ENCODE measurements around the gene RPS21. TPM values are rescaled to one million over a fixed set of nuclear protein-coding genes. Genes with fewer than 3 reads are reported as not detected.

The RPS21 gene
- total RNA-seq, 1 experiment from 2014 or later = 1,761 TPM

- no TSS peak for BruUV-seq (replicated peaks)
- intact Hi-C loops (cut with micrococcal nuclease; ENCODE audit: unreplicated experiment) = no loop called here
- POLR2A ChIA-PET = no interaction called here
Measured at GRCh38 chr20:62395311-62396242, 8.7 kb downstream of the RPS21 start.

DNA sequence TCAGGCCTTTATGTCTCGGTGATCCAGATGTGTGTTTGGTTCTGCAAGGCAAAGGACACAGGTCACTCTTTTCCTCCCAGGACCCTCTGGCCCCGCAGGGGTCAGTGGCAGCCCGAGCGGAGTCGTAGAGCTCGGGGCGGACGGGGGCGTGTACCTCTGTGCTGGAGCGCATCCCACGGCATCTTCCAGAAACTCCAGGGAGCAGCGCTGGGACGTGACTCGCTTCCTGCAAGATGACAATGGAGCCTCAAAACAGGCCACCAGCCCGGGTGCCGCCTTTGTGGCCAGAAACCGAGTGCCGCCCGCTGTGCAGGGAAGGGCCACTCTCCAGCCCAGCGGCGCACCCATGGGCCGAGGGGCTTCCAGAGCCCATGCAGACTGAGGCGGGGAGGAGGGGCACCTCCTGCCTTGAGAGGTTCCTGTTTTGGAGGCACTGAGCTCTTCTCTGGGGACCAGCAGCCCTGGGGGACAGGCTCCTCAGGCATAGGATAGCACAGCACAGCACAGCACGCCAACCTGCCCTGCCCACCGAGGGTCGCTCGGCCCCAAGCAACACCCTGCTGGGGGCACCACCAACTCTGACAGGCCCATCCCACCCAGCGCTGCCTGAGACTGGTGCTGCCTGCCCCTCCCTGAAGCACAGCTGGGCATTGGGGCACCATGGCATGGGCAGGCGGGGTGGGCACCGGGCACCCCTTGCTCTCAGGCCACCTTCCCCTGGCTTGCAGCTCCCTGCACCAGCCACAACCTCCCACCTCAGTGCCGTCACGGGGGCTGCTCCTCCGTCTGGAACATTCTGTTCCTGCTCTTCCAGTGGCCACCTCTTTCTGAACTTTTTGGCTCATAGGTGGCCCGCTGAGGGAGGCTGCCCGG lies 9.7 kb downstream of the RPS21 start:
- POLR2A ChIA-PET = interaction anchor here (0.5 kb wide), 1 partner anchor 94 kb away, joined by 4 read pairs; no protein-coding TSS in a partner anchor
- Histone ChIP-seq H3K4me3 (ENCODE audit: low read depth in 2 of 2, low read length in 2 of 2) (no peak overlapping the region), H3K27me3 (ENCODE audit: control insufficient read depth, insufficient read depth, low read length) (no peaks in the 10 kb centered on the region), H3K4me1 (ENCODE audit: control insufficient read depth, insufficient read depth, low read length) (no peaks in the 10 kb centered on the region), H3K27ac (ENCODE audit: low read length) (no peak overlapping the region), H3K36me3 (ENCODE audit: control insufficient read depth, insufficient read depth, low read length) (no peaks in the 10 kb centered on the region), H3K9me3 (ENCODE audit: control insufficient read depth, insufficient read depth, low read depth, low read length) (no peaks in the 10 kb centered on the region)
- no peak for DNase-seq (ENCODE audit: low read depth, low spot score)
- in situ Hi-C loops (cut with HindIII; ENCODE audit: low pct_unique_long_range_greater_than_20kb, low sequenced_read_pairs) = no loop called here
- BruUV-seq (replicated peaks) = no TSS peak
- CTCF ChIA-PET = no interaction called here
- TF ChIP-seq POLR2AphosphoS5 (IDR thresholded peaks at IDR 0.05; ENCODE audit: low read depth, low read length) = no peak
- TF ChIP-seq SIN3A (IDR thresholded peaks at IDR 0.05; ENCODE audit: borderline replicate concordance, insufficient read depth, low read depth, low read length) = no peak
- TF ChIP-seq, protein P1, sequence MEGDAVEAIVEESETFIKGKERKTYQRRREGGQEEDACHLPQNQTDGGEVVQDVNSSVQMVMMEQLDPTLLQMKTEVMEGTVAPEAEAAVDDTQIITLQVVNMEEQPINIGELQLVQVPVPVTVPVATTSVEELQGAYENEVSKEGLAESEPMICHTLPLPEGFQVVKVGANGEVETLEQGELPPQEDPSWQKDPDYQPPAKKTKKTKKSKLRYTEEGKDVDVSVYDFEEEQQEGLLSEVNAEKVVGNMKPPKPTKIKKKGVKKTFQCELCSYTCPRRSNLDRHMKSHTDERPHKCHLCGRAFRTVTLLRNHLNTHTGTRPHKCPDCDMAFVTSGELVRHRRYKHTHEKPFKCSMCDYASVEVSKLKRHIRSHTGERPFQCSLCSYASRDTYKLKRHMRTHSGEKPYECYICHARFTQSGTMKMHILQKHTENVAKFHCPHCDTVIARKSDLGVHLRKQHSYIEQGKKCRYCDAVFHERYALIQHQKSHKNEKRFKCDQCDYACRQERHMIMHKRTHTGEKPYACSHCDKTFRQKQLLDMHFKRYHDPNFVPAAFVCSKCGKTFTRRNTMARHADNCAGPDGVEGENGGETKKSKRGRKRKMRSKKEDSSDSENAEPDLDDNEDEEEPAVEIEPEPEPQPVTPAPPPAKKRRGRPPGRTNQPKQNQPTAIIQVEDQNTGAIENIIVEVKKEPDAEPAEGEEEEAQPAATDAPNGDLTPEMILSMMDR (IDR thresholded peaks at IDR 0.05) = no peak
- TF ChIP-seq TCF7L2 (IDR thresholded peaks at IDR 0.05; ENCODE audit: low read depth, low read length) = no peak
- TF ChIP-seq, protein P2, sequence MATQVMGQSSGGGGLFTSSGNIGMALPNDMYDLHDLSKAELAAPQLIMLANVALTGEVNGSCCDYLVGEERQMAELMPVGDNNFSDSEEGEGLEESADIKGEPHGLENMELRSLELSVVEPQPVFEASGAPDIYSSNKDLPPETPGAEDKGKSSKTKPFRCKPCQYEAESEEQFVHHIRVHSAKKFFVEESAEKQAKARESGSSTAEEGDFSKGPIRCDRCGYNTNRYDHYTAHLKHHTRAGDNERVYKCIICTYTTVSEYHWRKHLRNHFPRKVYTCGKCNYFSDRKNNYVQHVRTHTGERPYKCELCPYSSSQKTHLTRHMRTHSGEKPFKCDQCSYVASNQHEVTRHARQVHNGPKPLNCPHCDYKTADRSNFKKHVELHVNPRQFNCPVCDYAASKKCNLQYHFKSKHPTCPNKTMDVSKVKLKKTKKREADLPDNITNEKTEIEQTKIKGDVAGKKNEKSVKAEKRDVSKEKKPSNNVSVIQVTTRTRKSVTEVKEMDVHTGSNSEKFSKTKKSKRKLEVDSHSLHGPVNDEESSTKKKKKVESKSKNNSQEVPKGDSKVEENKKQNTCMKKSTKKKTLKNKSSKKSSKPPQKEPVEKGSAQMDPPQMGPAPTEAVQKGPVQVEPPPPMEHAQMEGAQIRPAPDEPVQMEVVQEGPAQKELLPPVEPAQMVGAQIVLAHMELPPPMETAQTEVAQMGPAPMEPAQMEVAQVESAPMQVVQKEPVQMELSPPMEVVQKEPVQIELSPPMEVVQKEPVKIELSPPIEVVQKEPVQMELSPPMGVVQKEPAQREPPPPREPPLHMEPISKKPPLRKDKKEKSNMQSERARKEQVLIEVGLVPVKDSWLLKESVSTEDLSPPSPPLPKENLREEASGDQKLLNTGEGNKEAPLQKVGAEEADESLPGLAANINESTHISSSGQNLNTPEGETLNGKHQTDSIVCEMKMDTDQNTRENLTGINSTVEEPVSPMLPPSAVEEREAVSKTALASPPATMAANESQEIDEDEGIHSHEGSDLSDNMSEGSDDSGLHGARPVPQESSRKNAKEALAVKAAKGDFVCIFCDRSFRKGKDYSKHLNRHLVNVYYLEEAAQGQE (IDR thresholded peaks at IDR 0.05; ENCODE audit: insufficient read depth in 1 of 2, low read depth in 2 of 2, low read length in 1 of 2) = no peak
- no peak for ATAC-seq
- intact Hi-C loops (cut with micrococcal nuclease; ENCODE audit: unreplicated experiment) = no loop called here

More at GRCh38 chr20:62395311-62396242, 8.7 kb downstream of the RPS21 start:
- in situ Hi-C loops (cut with HindIII; ENCODE audit: low pct_unique_long_range_greater_than_20kb, low sequenced_read_pairs) = no loop called here
- Histone ChIP-seq H3K4me1 (ENCODE audit: control insufficient read depth, insufficient read depth, low read length) (no peaks in the 10 kb centered on the region), H3K27me3 (ENCODE audit: control insufficient read depth, insufficient read depth, low read length) (no peaks in the 10 kb centered on the region), H3K27ac (ENCODE audit: low read length) (no peak overlapping the region), H3K9me3 (ENCODE audit: control insufficient read depth, insufficient read depth, low read depth, low read length) (no peaks in the 10 kb centered on the region), H3K36me3 (ENCODE audit: control insufficient read depth, insufficient read depth, low read length) (no peaks in the 10 kb centered on the region), H3K4me3 (ENCODE audit: low read depth in 2 of 2, low read length in 2 of 2) (no peak overlapping the region)
- DNase-seq (ENCODE audit: low read depth, low spot score) (no peak), ATAC-seq (peak; percentile 67)
- CTCF ChIA-PET = interaction anchor here (0.5 to 1.1 kb wide), 2 partner anchors 9 to 24 kb away, joined by 3 to 5 read pairs; partner anchors contain the start of gene RPS21
- TF ChIP-seq POLR2AphosphoS5 (IDR thresholded peaks at IDR 0.05; ENCODE audit: low read depth, low read length) (no peak), TCF7L2 (IDR thresholded peaks at IDR 0.05; ENCODE audit: low read depth, low read length) (no peak), SIN3A (IDR thresholded peaks at IDR 0.05; ENCODE audit: borderline replicate concordance, insufficient read depth, low read depth, low read length) (no peak)
- TF ChIP-seq, protein P1 (IDR thresholded peaks at IDR 0.05) = peak; percentile 78
